GM18519 (cell line): ENCODE measurements around the gene CCDC188.

Experiments used
- ATAC-seq: cut with Tn5 transposase; IDR thresholded peaks from one replicate; pipeline ENCODE4 v1.9.1; 2021; ENCODE audit warnings: mild to moderate bottlenecking, moderate library complexity; ENCODE audit not compliant: unreplicated experiment, low FRiP score

The CCDC188 gene

GRCh38 chr22:20186183-20186870 lies 35.5 kb upstream of the CCDC188 start:
- ATAC-seq: no peak

GRCh38 chr22:20185750-20186149 lies 34.9 kb upstream of the CCDC188 start:
- ATAC-seq: no peak

DNA sequence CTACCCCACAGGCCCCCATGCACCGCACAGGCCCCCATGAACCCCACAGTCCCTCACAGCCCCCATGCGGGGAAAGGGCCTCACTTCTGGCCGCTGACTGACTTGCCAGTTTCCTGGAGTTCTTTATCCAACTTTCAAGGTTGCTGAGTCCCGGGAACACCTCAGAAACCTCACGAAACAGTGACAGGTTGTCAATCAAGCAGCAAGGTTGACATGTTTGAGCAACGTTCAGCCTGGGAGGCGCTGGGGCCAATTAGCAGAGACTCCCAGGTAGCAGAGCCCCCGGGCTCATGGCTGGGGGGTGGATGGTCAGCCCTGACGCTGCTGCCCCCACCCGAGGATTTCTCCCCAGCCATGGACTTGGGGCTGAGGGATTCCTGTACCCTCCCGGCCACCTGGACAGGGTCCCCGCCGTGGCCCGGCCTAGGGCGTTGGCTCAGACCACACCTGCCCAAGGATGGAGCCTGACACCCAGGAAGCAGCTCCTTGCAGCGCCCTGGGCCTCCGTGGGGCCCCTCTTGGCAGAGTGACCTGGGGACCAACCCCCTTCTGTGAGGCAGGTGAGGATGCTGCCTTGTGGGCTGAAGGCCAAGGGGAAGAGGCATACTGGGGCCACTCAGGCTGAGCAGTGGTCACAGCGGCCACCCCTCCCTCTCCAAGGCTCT lies 33.8 kb upstream of the CCDC188 start:
- ATAC-seq: no peak

- no peak for ATAC-seq
Observed at GRCh38 chr22:20183823-20184222, 33.0 kb upstream of the CCDC188 start.

GRCh38 chr22:20183101-20183500 lies 32.2 kb upstream of the CCDC188 start:
- ATAC-seq: no peak

GRCh38 chr22:20182365-20182764 lies 31.5 kb upstream of the CCDC188 start:
- ATAC-seq: no peak

- no peak for ATAC-seq
Observed at GRCh38 chr22:20181884-20182236, 31.0 kb upstream of the CCDC188 start.

DNA sequence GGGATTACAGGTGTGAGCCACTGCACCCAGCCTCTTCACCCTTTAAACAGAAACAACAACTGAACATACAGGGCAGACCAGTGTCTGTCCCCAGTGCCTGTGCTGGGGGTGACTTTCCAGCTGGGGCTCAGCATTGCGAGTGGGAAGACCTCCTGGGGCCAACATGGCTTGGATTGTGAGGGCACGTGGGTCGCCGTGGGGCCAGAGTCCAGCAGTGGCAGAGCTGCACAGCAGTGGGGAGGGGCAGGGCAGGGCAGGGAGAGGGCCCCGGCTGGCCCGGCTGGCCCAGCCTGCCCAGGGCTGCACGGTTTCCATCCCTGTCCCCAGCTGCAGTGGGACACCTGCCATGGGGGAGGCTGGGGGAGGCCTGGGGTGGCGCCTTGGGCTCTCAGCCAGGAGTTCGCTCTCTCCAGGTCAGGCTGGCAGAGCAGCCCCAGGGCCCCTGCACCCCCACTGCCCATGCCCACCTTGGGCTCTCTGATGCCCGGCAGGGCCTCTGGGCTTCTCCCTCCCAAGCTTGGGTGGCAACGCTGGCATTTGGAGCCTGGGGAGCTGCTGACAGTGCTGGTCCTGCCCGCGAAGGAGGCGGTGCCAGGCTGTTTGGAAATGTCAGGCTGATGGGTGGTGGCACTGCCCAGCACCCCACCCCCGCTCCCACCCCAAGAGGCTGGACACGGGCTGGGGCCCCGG lies 30.5 kb upstream of the CCDC188 start:
- no peak for ATAC-seq

GRCh38 chr22:20180640-20181039 lies 29.8 kb upstream of the CCDC188 start:
- ATAC-seq: no peak

DNA sequence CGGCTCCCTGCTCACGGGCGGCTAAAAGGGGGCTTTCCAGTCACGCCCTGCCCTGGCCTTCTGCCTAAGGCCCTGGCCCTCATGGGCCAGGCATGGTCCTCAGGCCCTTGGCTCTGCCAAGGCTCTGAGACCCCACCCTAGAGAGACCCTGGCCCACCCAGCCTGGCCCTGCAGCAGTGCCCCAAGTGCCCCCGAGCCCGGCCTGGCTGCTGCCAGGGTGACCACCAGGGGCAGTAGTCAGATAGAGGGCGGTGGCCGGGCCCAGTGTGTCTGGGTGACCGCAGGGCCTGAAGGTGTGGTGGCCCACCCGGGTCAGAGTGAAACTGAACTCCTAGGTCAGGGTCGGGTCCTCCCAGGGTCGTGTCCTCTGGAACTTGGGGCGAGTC lies 29.4 kb upstream of the CCDC188 start:
- no peak for ATAC-seq

DNA sequence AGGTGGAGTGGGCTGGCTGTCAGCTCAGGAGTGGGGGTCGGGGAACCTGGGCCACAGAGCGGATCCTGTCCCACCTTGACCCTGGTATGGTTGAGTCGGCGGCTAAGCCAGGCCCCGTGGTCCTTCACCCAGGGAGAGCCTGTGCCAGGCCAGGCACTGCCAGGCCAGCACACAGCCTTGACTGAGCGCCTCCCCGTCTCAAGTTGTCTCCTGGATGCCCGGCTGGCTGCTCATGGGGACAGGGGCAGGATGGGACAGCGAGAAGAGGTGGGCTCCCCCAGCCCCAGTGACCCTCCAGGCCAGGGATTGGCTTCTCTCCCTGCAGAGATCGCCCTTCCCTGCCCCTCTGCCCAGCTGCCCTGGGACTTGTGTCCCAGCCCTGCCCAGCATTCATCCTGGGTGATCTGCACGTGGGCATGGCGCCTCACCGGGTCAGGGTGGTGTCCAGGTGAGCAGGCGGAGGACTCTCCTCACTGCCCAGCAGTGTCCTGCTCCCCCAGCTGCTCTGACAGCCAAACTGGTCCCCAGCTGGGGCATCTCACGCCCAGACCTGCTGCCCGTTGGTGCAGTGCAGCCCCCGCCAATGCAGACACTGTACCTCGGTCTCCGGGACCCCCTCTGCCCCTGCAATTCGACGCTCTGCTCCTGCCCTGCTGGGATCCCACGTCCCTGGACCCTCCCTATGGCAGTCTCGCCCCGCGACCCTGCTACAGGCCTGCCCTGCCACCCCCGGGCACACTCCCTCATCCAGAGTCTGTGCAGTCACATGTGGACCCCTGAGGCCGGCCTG lies 28.8 kb upstream of the CCDC188 start:
- ATAC-seq: no peak

DNA sequence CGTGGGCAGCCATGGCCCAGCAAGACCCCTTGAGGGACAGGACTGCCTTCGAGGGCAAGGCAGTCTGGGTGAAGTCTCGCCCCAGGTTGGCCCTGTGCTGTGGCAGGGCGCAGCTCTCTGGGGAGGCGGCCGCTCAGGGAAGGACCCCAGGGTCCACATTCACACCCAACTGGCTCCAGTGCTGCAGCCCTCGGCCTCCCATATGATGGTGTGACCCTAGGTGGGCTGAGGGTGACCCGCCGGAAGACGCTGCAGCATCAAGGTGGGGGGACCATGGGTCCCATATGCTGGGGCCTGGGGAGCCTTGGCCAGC lies 28.0 kb upstream of the CCDC188 start:
- no peak for ATAC-seq

GRCh38 chr22:20178075-20178914 lies 27.4 kb upstream of the CCDC188 start:
- ATAC-seq: no peak

DNA sequence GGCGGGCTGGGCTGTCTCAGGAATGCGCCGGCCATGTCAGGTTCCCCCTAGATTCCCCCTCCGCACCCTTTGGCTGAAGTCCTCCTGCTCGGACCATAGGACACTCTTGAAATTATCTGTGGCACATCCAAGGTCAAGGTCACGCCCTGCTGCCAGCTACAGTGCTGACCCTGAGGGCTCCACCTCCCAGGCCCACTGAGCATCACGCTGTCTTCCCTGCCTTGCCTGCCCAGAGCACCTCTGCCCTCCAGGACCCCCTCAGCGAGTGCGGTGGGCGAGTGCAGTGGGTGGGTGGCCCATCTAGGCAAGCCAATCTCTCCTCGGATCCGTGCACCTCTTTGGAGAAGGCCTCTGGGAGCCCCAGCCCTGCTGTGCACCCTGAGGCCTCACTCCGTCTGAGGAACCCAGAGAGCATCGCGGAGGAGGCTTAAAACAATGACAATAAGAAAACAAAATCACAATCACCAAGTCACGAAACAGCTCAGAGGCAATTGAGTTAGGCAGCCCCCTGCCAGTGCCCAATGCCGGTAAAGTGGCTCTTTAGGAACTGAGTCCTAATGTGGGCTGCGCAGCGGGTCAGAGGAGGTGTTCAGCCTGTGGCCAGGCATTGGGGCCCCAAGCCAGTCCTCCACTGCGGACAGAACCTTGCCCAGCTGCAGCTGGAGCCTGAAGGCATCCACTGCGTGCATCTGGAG lies 26.5 kb upstream of the CCDC188 start:
- ATAC-seq: no peak

GRCh38 chr22:20176421-20177085 lies 25.7 kb upstream of the CCDC188 start:
- ATAC-seq: no peak

DNA sequence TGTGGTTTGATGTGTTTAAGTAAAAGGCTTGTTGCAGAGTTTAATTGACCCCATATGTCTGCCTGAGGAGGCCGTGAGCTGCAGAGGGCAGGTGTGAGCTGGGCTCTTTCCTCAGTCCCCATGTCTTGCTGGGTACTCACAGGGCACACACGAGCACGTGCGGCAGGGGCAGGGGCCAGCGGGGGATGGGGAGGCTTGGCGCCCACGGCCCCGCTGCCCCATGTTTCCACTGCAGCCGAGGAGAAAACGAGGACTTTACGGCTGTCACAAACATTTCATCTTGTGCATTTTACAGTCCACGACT lies 24.7 kb upstream of the CCDC188 start:
- ATAC-seq: no peak

DNA sequence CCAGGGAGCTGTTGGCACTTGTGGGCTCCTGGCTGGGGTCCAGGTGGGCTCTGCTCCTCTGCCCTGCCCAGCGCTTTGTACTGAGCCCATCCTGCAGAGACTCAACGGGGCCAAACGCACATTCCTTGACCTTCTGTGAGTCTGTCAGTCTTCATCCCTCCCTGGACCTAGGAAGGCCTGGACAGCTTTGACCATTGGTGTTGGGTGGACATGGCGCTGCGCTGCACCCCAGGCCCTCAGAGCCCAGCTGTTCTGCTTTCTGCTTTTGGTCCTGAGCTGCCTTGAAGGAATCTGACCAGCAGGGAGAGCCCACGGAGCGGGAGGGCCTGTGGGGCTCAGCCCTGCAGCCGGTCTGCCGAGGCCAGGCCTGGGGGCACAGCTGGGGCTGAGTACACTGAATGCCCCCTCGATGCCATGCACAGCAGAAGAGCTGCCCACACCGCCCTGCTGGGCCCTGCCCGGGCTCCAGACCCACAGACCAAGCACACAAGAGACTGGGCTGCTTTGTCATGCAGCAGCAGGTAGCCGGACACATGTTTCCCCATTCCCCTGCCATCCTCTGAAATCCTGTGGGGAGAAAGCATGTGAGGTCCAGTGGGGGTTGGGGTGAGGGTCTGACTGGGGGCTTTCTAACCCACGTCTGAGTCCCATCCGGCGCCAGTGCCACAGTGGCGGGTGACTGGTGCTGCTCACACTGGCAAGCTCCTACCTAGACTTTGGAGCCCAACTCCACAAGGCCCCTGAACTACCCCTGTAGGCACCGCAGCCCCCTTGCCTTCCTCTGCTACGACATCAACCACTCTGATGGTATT lies 24.1 kb upstream of the CCDC188 start:
- no peak for ATAC-seq

DNA sequence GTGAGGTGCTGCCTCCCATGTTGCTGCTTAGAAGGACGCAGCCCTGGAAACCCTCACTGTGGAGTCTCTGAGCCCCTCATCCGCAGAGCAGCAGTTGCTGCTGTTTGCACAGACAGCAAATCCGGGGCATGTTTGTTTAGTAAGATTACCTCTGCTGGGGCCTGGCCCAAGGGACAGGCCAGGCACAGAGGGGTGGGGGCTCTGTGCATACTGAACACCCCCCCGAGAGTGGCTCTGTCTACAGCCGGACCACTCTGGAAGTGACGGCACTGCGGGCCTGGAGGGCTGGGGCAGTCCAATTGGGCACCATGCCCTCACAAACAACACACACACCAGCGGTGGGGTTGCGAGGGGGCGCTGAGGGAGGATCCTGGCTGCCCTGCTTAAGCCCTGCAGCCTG lies 22.9 kb upstream of the CCDC188 start:
- ATAC-seq: no peak

DNA sequence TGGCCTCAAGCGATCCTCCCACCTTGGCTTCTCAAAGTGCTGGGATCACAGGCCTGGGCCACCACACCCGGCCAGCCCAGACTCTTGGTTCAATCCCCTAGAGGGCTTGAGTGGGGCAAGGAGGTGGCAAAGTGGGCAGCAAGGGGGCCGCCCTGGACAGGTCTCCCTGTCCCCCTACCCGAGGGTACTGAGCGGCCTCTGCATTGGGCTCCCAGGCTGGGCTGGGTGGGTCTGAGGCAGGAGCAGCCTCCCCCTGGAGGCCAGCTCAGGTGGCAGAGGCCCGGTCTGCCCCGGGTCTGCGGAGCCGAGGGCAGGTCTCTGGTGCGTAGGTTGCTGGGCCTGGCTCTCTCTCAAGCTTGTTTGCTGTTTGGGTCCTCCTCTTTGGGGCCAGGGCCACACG lies 22.4 kb upstream of the CCDC188 start:
- no peak for ATAC-seq
